ENCODE measurements around the gene RNF32. TPM values are rescaled to one million over a fixed set of nuclear protein-coding genes. Genes with fewer than 3 reads are reported as not detected.

Gene RNF32
- total and polyA plus RNA-seq, 2 of the 13 experiments (the other 11 are each of a cell fraction or from before 2014, with no cell fraction given) = not detected

GRCh38 chr7:156640257-156640948 is at the start of gene RNF32 (continued):
- no peak for TF ChIP-seq CEBPZ (IDR thresholded peaks at IDR 0.05; ENCODE audit: low read length)
- TF ChIP-seq, protein P1, sequence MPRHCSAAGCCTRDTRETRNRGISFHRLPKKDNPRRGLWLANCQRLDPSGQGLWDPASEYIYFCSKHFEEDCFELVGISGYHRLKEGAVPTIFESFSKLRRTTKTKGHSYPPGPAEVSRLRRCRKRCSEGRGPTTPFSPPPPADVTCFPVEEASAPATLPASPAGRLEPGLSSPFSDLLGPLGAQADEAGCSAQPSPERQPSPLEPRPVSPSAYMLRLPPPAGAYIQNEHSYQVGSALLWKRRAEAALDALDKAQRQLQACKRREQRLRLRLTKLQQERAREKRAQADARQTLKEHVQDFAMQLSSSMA (CRISPR knock-in tag; IDR thresholded peaks at IDR 0.05) = no peak
- no peak for TF ChIP-seq ZNF329 (CRISPR knock-in tag; IDR thresholded peaks at IDR 0.05; ENCODE audit: low read depth)
- no peak for TF ChIP-seq ZSCAN21 (CRISPR knock-in tag; IDR thresholded peaks at IDR 0.05; ENCODE audit: borderline replicate concordance)
- no peak for TF ChIP-seq MTA1 (CRISPR knock-in tag; IDR thresholded peaks at IDR 0.05; ENCODE audit: borderline replicate concordance)
- no peak for TF ChIP-seq ZNF790 (CRISPR knock-in tag; IDR thresholded peaks at IDR 0.05; ENCODE audit: borderline replicate concordance)
- no peak for TF ChIP-seq PTBP1 (IDR thresholded peaks at IDR 0.05; ENCODE audit: low read depth, low read length, poor library complexity, severe bottlenecking)
- TF ChIP-seq SYNCRIP (IDR thresholded peaks at IDR 0.05; ENCODE audit: insufficient read depth, low read depth, low read length) = no peak
- no peak for TF ChIP-seq FOSL2 (CRISPR knock-in tag; IDR thresholded peaks at IDR 0.05)

All from HepG2 (cell line).